Neural cell (in vitro differentiated cells): Measurements from ENCODE around the gene HERPUD1. TPM values are rescaled to one million over a fixed set of nuclear protein-coding genes. Genes with fewer than 3 reads are reported as not detected.

Source experiments
- H2AFZ ChIP-seq: fragments of 200-600, 300-800 bp; sonication (generic), shearing (Covaris generic); 2 replicates; pipeline ENCODE4 v1.6.0; 2014; ENCODE audit warnings: low read depth, mild to moderate bottlenecking, antibody characterized with exemption, low read length, moderate library complexity
- H3F3A ChIP-seq: fragments of 200-600 bp; shearing (Covaris generic); 2 replicates; pipeline ENCODE4 v1.6.1; 2016; ENCODE audit warnings: mild to moderate bottlenecking, moderate library complexity, mixed read lengths, antibody characterized with exemption, low read length; ENCODE audit not compliant: insufficient read depth, poor library complexity, severe bottlenecking
- H3K27ac ChIP-seq: fragments of 200-600, 300-800 bp; sonication (generic), shearing (Covaris generic); 2 replicates; pipeline ENCODE4 v1.5.1; 2014; ENCODE audit warnings: mild to moderate bottlenecking, low read length, moderate library complexity
- H3K27me3 ChIP-seq: fragments of 300-800, 200-600 bp; sonication (generic), shearing (Covaris generic); 2 replicates; pipeline ENCODE4 v1.6.0; 2014; ENCODE audit warnings: mild to moderate bottlenecking, low read depth, low read length, moderate library complexity; ENCODE audit not compliant: insufficient read depth
- H3K36me3 ChIP-seq: fragments of 300-800, 200-600 bp; sonication (generic), shearing (Covaris generic); 2 replicates; pipeline ENCODE4 v1.5.1; 2014; ENCODE audit warnings: mild to moderate bottlenecking, antibody characterized with exemption, low read length, moderate library complexity; ENCODE audit not compliant: insufficient read depth
- H3K4me2 ChIP-seq: fragments of 300-800, 200-600 bp; sonication (generic), shearing (Covaris generic); 2 replicates; pipeline ENCODE4 v1.6.0; 2014; ENCODE audit warnings: mild to moderate bottlenecking, low read length
- H3K4me3 ChIP-seq: fragments of 300-800, 200-600 bp; sonication (generic), shearing (Covaris generic); 2 replicates; pipeline ENCODE4 v1.5.1; 2014; ENCODE audit warnings: mild to moderate bottlenecking, low read length, moderate library complexity
- H3K79me2 ChIP-seq: fragments of 200-600 bp; shearing (Covaris generic); replicated peaks from 2 replicates; pipeline ENCODE4 v1.6.0; 2014; ENCODE audit warnings: mild to moderate bottlenecking, low read length, moderate library complexity; ENCODE audit not compliant: insufficient read depth
- H3K9ac ChIP-seq: fragments of 300-800, 200-600 bp; sonication (generic), shearing (Covaris generic); 2 replicates; pipeline ENCODE4 v1.6.1; 2016; ENCODE audit warnings: mild to moderate bottlenecking, low read length, mixed read lengths
- H3K9me2 ChIP-seq: fragments of 200-600 bp; shearing (Covaris generic); 2 replicates; pipeline ENCODE4 v1.6.1; 2016; ENCODE audit warnings: mild to moderate bottlenecking, low read length, mixed read lengths; ENCODE audit not compliant: insufficient read depth
- H3K9me3 ChIP-seq: fragments of 200-600, 300-800 bp; sonication (generic), shearing (Covaris generic); 2 replicates; pipeline ENCODE4 v1.6.1; 2016; ENCODE audit warnings: mild to moderate bottlenecking, mixed run types, low read length, moderate library complexity, mixed read lengths
- H4K20me1 ChIP-seq: fragments of 200-600 bp; shearing (Covaris generic); 2 replicates; pipeline ENCODE4 v1.6.1; 2016; ENCODE audit warnings: mild to moderate bottlenecking, mixed run types; ENCODE audit not compliant: insufficient read depth
- EP300 ChIP-seq: fragments of 450-650 bp; conservative IDR thresholded peaks from 2 replicates; pipeline ENCODE4 v1.6.1; 2014; ENCODE audit warnings: antibody characterized with exemption, mild to moderate bottlenecking, moderate library complexity; ENCODE audit not compliant: poor library complexity, severe bottlenecking
- EZH2 ChIP-seq: fragments of 200-600, 300-800 bp; shearing (Covaris generic), sonication (generic); IDR thresholded peaks from 2 replicates; pipeline ENCODE4 v1.6.1; 2014; ENCODE audit warnings: antibody characterized with exemption, low read length, borderline replicate concordance, mild to moderate bottlenecking; ENCODE audit not compliant: insufficient read depth, poor library complexity, severe bottlenecking
- MXI1 ChIP-seq: fragments of 450-650 bp; conservative IDR thresholded peaks from 2 replicates; pipeline ENCODE4 v1.6.1; 2014; ENCODE audit warnings: antibody characterized with exemption, mild to moderate bottlenecking; ENCODE audit not compliant: poor library complexity, severe bottlenecking
- POLR2AphosphoS5 ChIP-seq: IDR thresholded peaks from 2 replicates; pipeline ENCODE4 v1.6.1; 2012
- RAD21 ChIP-seq: fragments of 450-650 bp; conservative IDR thresholded peaks from 2 replicates; pipeline ENCODE4 v1.6.1; 2014; ENCODE audit warnings: antibody characterized with exemption, mild to moderate bottlenecking, moderate library complexity
- SMC3 ChIP-seq: fragments of 450-650 bp; conservative IDR thresholded peaks from 2 replicates; pipeline ENCODE4 v1.6.1; 2014; ENCODE audit warnings: antibody characterized with exemption, mild to moderate bottlenecking, moderate library complexity; ENCODE audit not compliant: poor library complexity
- TAF1 ChIP-seq: IDR thresholded peaks from 2 replicates; pipeline ENCODE4 v1.6.1; 2012; ENCODE audit warnings: low read depth
- polyA plus RNA-seq: library from polyadenylated mRNA; depleted of rRNA; stranded (reverse); fragments of >200 nt; gene quantifications from 2 replicates; pipeline ENCODE4 v1.2.3, GENCODE V29; 2014
- TF ChIP-seq, protein P1 (sequence below): fragments of 450-650 bp; IDR thresholded peaks from 2 replicates; pipeline ENCODE4 v1.5.1; 2014; ENCODE audit warnings: antibody characterized with exemption, mild to moderate bottlenecking, moderate library complexity; ENCODE audit not compliant: poor library complexity, severe bottlenecking
- TF ChIP-seq, protein P2 (sequence below): IDR thresholded peaks from 2 replicates; pipeline ENCODE4 v1.6.1; 2012; ENCODE audit warnings: borderline replicate concordance

The HERPUD1 gene
- polyA plus RNA-seq, 1 donor from 2014 or later: 76.0 TPM

DNA sequence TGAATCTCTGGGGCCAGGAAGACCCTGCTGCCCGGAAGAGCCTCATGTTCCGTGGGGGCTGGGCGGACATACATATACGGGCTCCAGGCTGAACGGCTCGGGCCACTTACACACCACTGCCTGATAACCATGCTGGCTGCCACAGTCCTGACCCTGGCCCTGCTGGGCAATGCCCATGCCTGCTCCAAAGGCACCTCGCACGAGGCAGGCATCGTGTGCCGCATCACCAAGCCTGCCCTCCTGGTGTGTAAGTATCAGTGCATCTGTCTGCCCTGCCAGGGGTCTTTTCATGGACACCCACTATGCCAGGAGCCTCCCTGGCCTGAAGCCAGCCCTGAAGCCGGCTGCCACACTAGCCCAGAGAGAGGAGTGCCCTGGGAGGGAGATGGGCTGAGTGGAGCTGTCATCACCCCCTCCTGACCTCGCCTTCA lies 29.9 kb downstream of the HERPUD1 start, which contains the start of gene CETP:
Gene CETP, plus strand, starts transcription at position 100 of the 431 bp plus-strand sequence. Its CDS starts 30 bp downstream, at position 130.
- Histone ChIP-seq H2AFZ (no peak within 1 kb of the TSS), H3K79me2 (no peaks in the 10 kb centered on the region), H3F3A (no peaks in the 10 kb centered on the region), H4K20me1 (no peaks in the 10 kb centered on the region), H3K4me3 (no peak within 1 kb of the TSS), H3K9me3 (no peaks in the 10 kb centered on the region), H3K27me3 (no peaks in the 10 kb centered on the region), H3K9me2 (no peaks in the 10 kb centered on the region), H3K27ac (no peak within 1 kb of the TSS), H3K9ac (no peak within 1 kb of the TSS), H3K4me2 (no peak within 1 kb of the TSS), H3K36me3 (no peaks in the 10 kb centered on the region)
- TF ChIP-seq, protein P1, sequence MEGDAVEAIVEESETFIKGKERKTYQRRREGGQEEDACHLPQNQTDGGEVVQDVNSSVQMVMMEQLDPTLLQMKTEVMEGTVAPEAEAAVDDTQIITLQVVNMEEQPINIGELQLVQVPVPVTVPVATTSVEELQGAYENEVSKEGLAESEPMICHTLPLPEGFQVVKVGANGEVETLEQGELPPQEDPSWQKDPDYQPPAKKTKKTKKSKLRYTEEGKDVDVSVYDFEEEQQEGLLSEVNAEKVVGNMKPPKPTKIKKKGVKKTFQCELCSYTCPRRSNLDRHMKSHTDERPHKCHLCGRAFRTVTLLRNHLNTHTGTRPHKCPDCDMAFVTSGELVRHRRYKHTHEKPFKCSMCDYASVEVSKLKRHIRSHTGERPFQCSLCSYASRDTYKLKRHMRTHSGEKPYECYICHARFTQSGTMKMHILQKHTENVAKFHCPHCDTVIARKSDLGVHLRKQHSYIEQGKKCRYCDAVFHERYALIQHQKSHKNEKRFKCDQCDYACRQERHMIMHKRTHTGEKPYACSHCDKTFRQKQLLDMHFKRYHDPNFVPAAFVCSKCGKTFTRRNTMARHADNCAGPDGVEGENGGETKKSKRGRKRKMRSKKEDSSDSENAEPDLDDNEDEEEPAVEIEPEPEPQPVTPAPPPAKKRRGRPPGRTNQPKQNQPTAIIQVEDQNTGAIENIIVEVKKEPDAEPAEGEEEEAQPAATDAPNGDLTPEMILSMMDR: no peak
- no peak for TF ChIP-seq SMC3
- TF ChIP-seq TAF1: no peak
- no peak for TF ChIP-seq EZH2
- no peak for TF ChIP-seq RAD21
- no peak for TF ChIP-seq MXI1
- TF ChIP-seq, protein P2, sequence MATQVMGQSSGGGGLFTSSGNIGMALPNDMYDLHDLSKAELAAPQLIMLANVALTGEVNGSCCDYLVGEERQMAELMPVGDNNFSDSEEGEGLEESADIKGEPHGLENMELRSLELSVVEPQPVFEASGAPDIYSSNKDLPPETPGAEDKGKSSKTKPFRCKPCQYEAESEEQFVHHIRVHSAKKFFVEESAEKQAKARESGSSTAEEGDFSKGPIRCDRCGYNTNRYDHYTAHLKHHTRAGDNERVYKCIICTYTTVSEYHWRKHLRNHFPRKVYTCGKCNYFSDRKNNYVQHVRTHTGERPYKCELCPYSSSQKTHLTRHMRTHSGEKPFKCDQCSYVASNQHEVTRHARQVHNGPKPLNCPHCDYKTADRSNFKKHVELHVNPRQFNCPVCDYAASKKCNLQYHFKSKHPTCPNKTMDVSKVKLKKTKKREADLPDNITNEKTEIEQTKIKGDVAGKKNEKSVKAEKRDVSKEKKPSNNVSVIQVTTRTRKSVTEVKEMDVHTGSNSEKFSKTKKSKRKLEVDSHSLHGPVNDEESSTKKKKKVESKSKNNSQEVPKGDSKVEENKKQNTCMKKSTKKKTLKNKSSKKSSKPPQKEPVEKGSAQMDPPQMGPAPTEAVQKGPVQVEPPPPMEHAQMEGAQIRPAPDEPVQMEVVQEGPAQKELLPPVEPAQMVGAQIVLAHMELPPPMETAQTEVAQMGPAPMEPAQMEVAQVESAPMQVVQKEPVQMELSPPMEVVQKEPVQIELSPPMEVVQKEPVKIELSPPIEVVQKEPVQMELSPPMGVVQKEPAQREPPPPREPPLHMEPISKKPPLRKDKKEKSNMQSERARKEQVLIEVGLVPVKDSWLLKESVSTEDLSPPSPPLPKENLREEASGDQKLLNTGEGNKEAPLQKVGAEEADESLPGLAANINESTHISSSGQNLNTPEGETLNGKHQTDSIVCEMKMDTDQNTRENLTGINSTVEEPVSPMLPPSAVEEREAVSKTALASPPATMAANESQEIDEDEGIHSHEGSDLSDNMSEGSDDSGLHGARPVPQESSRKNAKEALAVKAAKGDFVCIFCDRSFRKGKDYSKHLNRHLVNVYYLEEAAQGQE: no peak
- TF ChIP-seq EP300: no peak
- TF ChIP-seq POLR2AphosphoS5: no peak

DNA sequence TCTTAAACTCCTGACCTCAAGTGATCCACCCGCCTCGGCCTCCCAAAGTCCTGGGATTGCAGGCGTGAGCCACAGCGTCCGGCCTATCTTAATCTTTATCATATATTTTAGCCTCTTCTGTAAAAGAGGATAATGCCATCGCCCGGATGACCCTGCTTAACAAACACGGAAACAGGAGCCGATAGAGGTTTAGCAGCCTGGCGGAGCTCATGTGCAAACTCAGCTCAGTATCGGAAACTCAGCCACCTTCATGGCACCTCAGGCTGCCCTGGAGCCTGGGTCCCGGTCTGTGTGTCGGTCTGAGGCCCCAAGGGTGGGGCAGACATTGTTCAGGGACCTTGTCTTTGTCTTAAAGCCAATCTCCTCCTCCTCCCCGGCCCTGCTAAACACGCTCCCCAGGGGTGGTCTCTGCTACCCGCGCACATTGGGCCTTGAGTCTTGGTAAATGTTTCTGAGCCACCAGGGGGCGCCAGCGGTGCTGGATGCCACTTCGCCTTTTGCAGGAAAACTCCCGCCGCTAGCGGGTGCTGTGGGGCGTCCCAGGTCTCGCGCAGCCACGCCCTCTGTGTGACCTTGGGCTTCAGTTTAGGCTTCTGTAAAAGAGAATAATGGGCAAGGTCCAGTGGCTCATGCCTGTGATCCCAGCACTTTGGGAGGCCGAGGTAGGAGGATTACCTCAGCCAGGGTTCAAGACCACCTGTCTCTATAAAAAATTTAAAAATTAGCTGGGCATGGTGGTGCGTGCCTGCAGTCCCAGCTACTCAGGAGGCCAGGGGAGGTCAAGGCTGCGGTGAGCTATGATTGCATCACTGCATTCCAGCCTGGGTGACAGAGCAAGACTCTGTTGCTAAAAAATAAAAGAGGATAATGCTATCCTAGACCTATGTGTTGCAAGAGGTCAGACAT lies 32.6 kb downstream of the HERPUD1 start:
- Histone ChIP-seq H3K27ac (no peak overlapping the region), H3K79me2 (no peaks in the 10 kb centered on the region), H3K9me2 (no peaks in the 10 kb centered on the region), H3F3A (no peaks in the 10 kb centered on the region), H3K27me3 (no peaks in the 10 kb centered on the region), H3K36me3 (no peaks in the 10 kb centered on the region), H3K4me3 (no peak overlapping the region), H3K4me2 (no peak overlapping the region), H2AFZ (no peak overlapping the region), H3K9me3 (no peaks in the 10 kb centered on the region), H3K9ac (no peak overlapping the region), H4K20me1 (no peaks in the 10 kb centered on the region)
- no peak for TF ChIP-seq RAD21
- TF ChIP-seq, protein P1: peak; percentile 49
